K562 (cell line): ENCODE data around the gene C8A. TPM values are rescaled to one million over a fixed set of nuclear protein-coding genes. Genes with fewer than 3 reads are reported as not detected.

Experiments
- ATAC-seq: fragments of 200-7000 bp; cut with Tn5 transposase; 3 replicates; pipeline ENCODE4 v1.9.1; 2020; ENCODE audit warnings: moderate library complexity
- BruUV-seq: library from RNA; stranded (reverse); fragments of 400-500 nt; replicated peaks from 2 replicates; lab custom pipeline; 2021; lab: Mats Ljungman, UMichigan
- CTCF ChIA-PET: fragments of 300-600 bp; formaldehyde crosslinking; extraction: SDS; loops from one replicate; lab custom pipeline; 2021; ENCODE audit warnings: low intra/inter-chr PET ratio; lab: Yijun Ruan, JAX
- POLR2A ChIA-PET: fragments of 300-600, 350-650 bp; sonication (Branson Sonifier 250); formaldehyde crosslinking; extraction: SDS; loops from one replicate; lab custom pipeline; 2021; ENCODE audit warnings: antibody characterized with exemption, inconsistent platforms; lab: Yijun Ruan, JAX
- DNase-seq, 4 experiments: peaks; one replicate each; pipeline versions ENCODE4 v3.0.0 to v3.0.0-alpha.2; 2011 to 2018; ENCODE audit warnings: low spot score in 3 of 4, mixed read lengths in 3 of 4; ENCODE audit errors: extremely low read depth in 1 of 4
- FAIRE-seq: peaks from 2 replicates; lab custom pipeline; 2011; peaks lifted over from hg19 to GRCh38; lab: Jason Lieb, UNC
- H2AFZ ChIP-seq: 2 replicates; pipeline ENCODE4 v1.6.0; 2011; ENCODE audit warnings: low read depth, low read length, control low read depth, inconsistent platforms
- H3K27ac ChIP-seq: fragments of 200-600 bp; 3 replicates; pipeline ENCODE4 v1.8.0; 2011; ENCODE audit warnings: low read depth, mild to moderate bottlenecking, control low read depth, inconsistent platforms, low read length, moderate library complexity, mixed read lengths; ENCODE audit errors: extremely low read depth
- H3K27me3 ChIP-seq, 2 experiments: fragments of 300-600 bp in 1 of 2; 2 replicates in 1 of 2; 3 replicates in 1 of 2; pipeline versions ENCODE4 v1.6.0 to v1.8.0; 2011; ENCODE audit warnings: inconsistent platforms in 2 of 2, low read length in 2 of 2, mild to moderate bottlenecking in 1 of 2, mixed read lengths in 1 of 2, moderate library complexity in 1 of 2; ENCODE audit not compliant: control insufficient read depth in 2 of 2, insufficient read depth in 2 of 2
- H3K36me3 ChIP-seq: fragments of 300-600 bp; 3 replicates; pipeline ENCODE4 v1.8.0; 2011; ENCODE audit warnings: mild to moderate bottlenecking, low read length, inconsistent platforms; ENCODE audit not compliant: control insufficient read depth, insufficient read depth
- H3K4me1 ChIP-seq, 2 experiments: fragments of 200-600 bp in 1 of 2; replicated peaks in 1 of 2; 2 replicates in 1 of 2; 3 replicates in 1 of 2; pipeline versions ENCODE4 v1.5.1 to v1.8.0; 2011; ENCODE audit warnings: inconsistent platforms in 2 of 2, low read length in 2 of 2, mild to moderate bottlenecking in 1 of 2, mixed read lengths in 1 of 2, moderate library complexity in 1 of 2; ENCODE audit not compliant: control insufficient read depth in 2 of 2, insufficient read depth in 2 of 2
- H3K4me2 ChIP-seq: 2 replicates; pipeline ENCODE4 v1.6.1; 2011; ENCODE audit warnings: low read length, control low read depth, inconsistent platforms, mixed read lengths; ENCODE audit not compliant: insufficient read depth
- H3K4me3 ChIP-seq: fragments of 200-600 bp; sonication (generic), shearing (Covaris generic); 2 replicates; pipeline ENCODE4 v1.5.1; 2016; ENCODE audit warnings: control low read depth, inconsistent platforms
- H3K79me2 ChIP-seq: fragments of 200-600 bp; 3 replicates; pipeline ENCODE4 v1.8.0; 2011; ENCODE audit warnings: low read length, inconsistent platforms; ENCODE audit not compliant: control insufficient read depth, insufficient read depth
- H3K9ac ChIP-seq, 2 experiments: 2 replicates each; pipeline versions ENCODE4 v1.6.0 to v1.6.1; 2011; ENCODE audit warnings: low read depth in 2 of 2, low read length in 2 of 2, control low read depth in 1 of 2, inconsistent platforms in 1 of 2, mild to moderate bottlenecking in 1 of 2, mixed read lengths in 1 of 2; ENCODE audit not compliant: insufficient read depth in 1 of 2
- H3K9me1 ChIP-seq: one replicate; pipeline ENCODE4 v1.6.0; 2011; ENCODE audit warnings: inconsistent platforms, mild to moderate bottlenecking, low read length, moderate library complexity; ENCODE audit not compliant: control insufficient read depth, insufficient read depth
- H3K9me3 ChIP-seq: replicated peaks from 2 replicates; pipeline ENCODE4 v1.5.1; 2011; ENCODE audit warnings: low read depth, low read length, inconsistent platforms; ENCODE audit not compliant: control insufficient read depth, insufficient read depth
- H4K20me1 ChIP-seq: replicated peaks from 2 replicates; pipeline ENCODE4 v1.6.1; 2011; ENCODE audit warnings: low read length, inconsistent platforms, mixed read lengths; ENCODE audit not compliant: control insufficient read depth, insufficient read depth
- ARID3A ChIP-seq: IDR thresholded peaks from 2 replicates; pipeline ENCODE4 v1.6.1; 2012; ENCODE audit warnings: low read depth, low read length, improper control_type of control experiment, borderline replicate concordance
- ATF4 ChIP-seq: fragments of 450-650 bp; formaldehyde crosslinking; IDR thresholded peaks from 2 replicates; pipeline ENCODE4 v1.4.0; 2022; ENCODE audit warnings: mild to moderate bottlenecking, moderate library complexity
- DMBX1 ChIP-seq: fragments of 250-450 bp; sonication (Bioruptor Pico); IDR thresholded peaks from 2 replicates; pipeline ENCODE4 v1.8.0; 2022; ENCODE audit warnings: inconsistent platforms, mild to moderate bottlenecking, moderate library complexity, borderline replicate concordance
- HINFP ChIP-seq: fragments of 450-650 bp; conservative IDR thresholded peaks from 2 replicates; pipeline ENCODE4 v1.6.1; 2016; ENCODE audit warnings: missing genetic modification characterization, low read depth, mild to moderate bottlenecking, control low read depth, missing compliant biosample characterization
- HMG20A ChIP-seq: fragments of 450-650 bp; formaldehyde crosslinking; conservative IDR thresholded peaks from 2 replicates; pipeline ENCODE4 v1.4.0; 2020; ENCODE audit warnings: mild to moderate bottlenecking, mixed read lengths
- HNRNPL ChIP-seq: fragments of 200-400 bp; formaldehyde crosslinking; IDR thresholded peaks from 2 replicates; pipeline ENCODE4 v1.6.1; 2017; ENCODE audit warnings: low read depth, mild to moderate bottlenecking, low read length
- NEUROD1 ChIP-seq: fragments of 150-350 bp; IDR thresholded peaks from 2 replicates; pipeline ENCODE4 v1.6.1; 2014; ENCODE audit warnings: borderline replicate concordance, low read length, low read depth; ENCODE audit not compliant: partially characterized antibody
- NFIX ChIP-seq: fragments of 250-450 bp; sonication (Bioruptor Pico); IDR thresholded peaks from 2 replicates; pipeline ENCODE4 v1.4.0; 2020; ENCODE audit warnings: low read depth, mild to moderate bottlenecking, moderate library complexity
- NRF1 ChIP-seq, 2 experiments: fragments of 450-650 bp; IDR thresholded peaks in 1 of 2; conservative IDR thresholded peaks in 1 of 2; 2 replicates each; pipeline ENCODE4 v1.6.1; 2014; ENCODE audit warnings: mild to moderate bottlenecking in 2 of 2
- PHB ChIP-seq: fragments of 250-450 bp; sonication (Bioruptor Pico); IDR thresholded peaks from 2 replicates; pipeline ENCODE4 v1.5.0; 2021
- POLR2A ChIP-seq: fragments of 450-650 bp; conservative IDR thresholded peaks from 2 replicates; pipeline ENCODE4 v1.6.1; 2016
- STAT5B ChIP-seq: fragments of 250-450 bp; sonication (Bioruptor Pico); IDR thresholded peaks from 2 replicates; pipeline ENCODE4 v1.8.0; 2021; ENCODE audit warnings: mild to moderate bottlenecking, inconsistent platforms
- ZNF3 ChIP-seq: fragments of 250-450 bp; sonication (Bioruptor Pico); IDR thresholded peaks from 2 replicates; pipeline ENCODE4 v1.5.0; 2021; ENCODE audit warnings: mild to moderate bottlenecking, moderate library complexity
- ZNF75A ChIP-seq: fragments of 450-650 bp; formaldehyde crosslinking; IDR thresholded peaks from 2 replicates; pipeline ENCODE4 v1.4.0; 2020; ENCODE audit warnings: mild to moderate bottlenecking
- WGBS: fragments of 100-300 bp; shearing (Covaris generic); methylation state at CpG from one replicate; pipeline ENCODE4 v1.1.6; 2016; ENCODE audit warnings: low coverage, mixed read lengths; ENCODE audit not compliant: insufficient coverage; ENCODE audit errors: missing lambda C conversion rate; 5-methylcytosine and 5-hydroxymethylcytosine counted together
- in situ Hi-C: fragments of 300-500 bp; cut with MboI; formaldehyde crosslinking; loops from 4 replicates; pipeline ENCODE4 v1.15.0; 2018; ENCODE audit warnings: inconsistent platforms, mixed read lengths
- intact Hi-C: fragments of 100-400 bp; cut with micrococcal nuclease; formaldehyde crosslinking; loops from 2 replicates; pipeline ENCODE4 v1.14.2; 2022
- polyA plus RNA-seq, 8 experiments: library from polyadenylated mRNA; depleted of rRNA in 4 of 8; stranded (reverse) in 5 of 8; unstranded in 3 of 8; fragments of >200 nt; fragmentation: Nextera tagmentation in 2 of 8; fragmentation: Illumina TruSeq in 1 of 8; extraction: Ambion mirVana in 2 of 8; extraction: Trizol in 1 of 8; gene quantifications; 2 replicates each; pipeline versions ENCODE4 v1.2.1 to v1.2.3, GENCODE V29; 2011 to 2014; ENCODE audit warnings: inconsistent platforms in 1 of 8, missing spikeins in 1 of 8
- total RNA-seq, 7 experiments: library from RNA; depleted of rRNA in 6 of 7; stranded (reverse); fragments of >200 nt in 6 of 7; fragmentation: Illumina TruSeq in 2 of 7; extraction: Trizol in 2 of 7; gene quantifications; 2 replicates each; pipeline versions ENCODE4 v1.2.1 to v1.2.3, GENCODE V29; 2011 to 2021; ENCODE audit warnings: low replicate concordance in 1 of 7

C8A gene
- total and polyA plus RNA-seq, 9 of the 15 experiments (the other 6 are each of a cell fraction or from before 2014, with no cell fraction given) = 0.09 TPM; not detected in 8

- Histone ChIP-seq H3K27ac (no peak overlapping the region), H3K9me3 (no peaks in the 10 kb centered on the region), H2AFZ (no peak overlapping the region), H3K27me3 (no peaks in the 10 kb centered on the region)
- in situ Hi-C loops = no loop called here
- no peak for TF ChIP-seq ZNF3 (CRISPR knock-in tag)
- no peak for TF ChIP-seq NEUROD1
- TF ChIP-seq ZNF75A = no peak
- no peak for TF ChIP-seq NRF1 (conservative IDR thresholded peaks at IDR 0.05 in 1 of 2, IDR thresholded peaks at IDR 0.05 in 1 of 2)
- TF ChIP-seq DMBX1 (CRISPR knock-in tag) = no peak
- no peak for TF ChIP-seq HNRNPL
- TF ChIP-seq PHB (CRISPR knock-in tag) = no peak
- TF ChIP-seq POLR2A = no peak
- TF ChIP-seq ARID3A = no peak
- no peak for TF ChIP-seq STAT5B (CRISPR knock-in tag)
- TF ChIP-seq ATF4 = no peak
- no peak for TF ChIP-seq HMG20A (CRISPR knock-in tag)
- TF ChIP-seq NFIX (CRISPR knock-in tag) = no peak
- TF ChIP-seq HINFP (tag) = no peak
- TF ChIP-seq, all 486 proteins: peak for 0
- Histone ChIP-seq H3K79me2 (no peaks in the 10 kb centered on the region), H3K4me1 (no peaks in the 10 kb centered on the region), H3K9me1 (no peaks in the 10 kb centered on the region), H3K36me3 (no peaks in the 10 kb centered on the region), H3K4me2 (no peak overlapping the region), H3K4me3 (no peak overlapping the region), H4K20me1 (no peaks in the 10 kb centered on the region), H3K9ac (no peak overlapping the region)
- WGBS = 0% methylated on average over 2 of the region's 2 CpGs
- CTCF ChIA-PET = no interaction called here
- ATAC-seq (no peak), DNase-seq (no peak), FAIRE-seq (no peak)
- no TSS peak for BruUV-seq
- intact Hi-C loops = no loop called here
- POLR2A ChIA-PET = interaction anchor here (0.7 kb wide), 1 partner anchor 29 kb away, joined by 3 read pairs; no protein-coding TSS in a partner anchor
Observed at GRCh38 chr1:56939209-56939608, 84.6 kb downstream of the C8A start.
